ENCODE measurements around the gene MAN1C1.

The MAN1C1 gene

DNA sequence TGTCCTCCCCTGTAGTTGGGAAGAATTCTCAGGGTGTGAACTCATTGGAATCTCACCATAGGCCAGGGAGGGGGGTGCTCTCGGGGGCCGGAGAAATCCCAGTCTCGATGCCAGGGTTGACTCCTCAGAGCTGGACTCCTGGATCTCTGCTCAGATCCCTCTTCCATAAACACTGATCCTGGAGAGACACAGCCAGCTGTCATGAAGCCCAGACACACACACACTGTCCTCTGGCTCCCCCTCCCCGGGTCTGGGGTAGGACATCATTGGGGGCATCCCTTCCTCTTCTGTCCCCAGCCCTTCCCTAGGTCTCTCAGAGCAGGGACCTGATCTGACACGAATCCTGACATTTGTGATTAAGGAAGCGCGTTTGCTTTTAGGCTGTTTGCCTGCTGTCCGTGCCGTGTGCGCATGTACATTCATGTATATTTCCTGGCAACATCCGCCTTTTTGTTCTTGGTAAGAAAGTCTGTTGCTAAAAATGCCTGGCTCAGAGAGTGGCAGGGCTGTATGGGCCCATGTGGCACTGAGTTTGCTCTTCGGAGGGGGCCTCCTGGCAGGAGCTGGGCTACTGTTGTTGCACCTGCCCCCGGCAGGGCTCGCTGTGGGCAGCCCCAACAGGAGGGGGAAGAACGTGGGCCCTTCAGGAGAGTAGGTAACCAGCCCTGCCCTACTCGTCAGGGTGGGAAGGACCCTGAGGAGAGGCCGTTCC lies 138.0 kb downstream of the MAN1C1 start:
- no peak overlapping the region for H3K4me3 ChIP-seq (ENCODE audit: low read depth, low read length)
- DNase-seq (ENCODE audit: low read depth), result no peak

GRCh38 chr1:25755475-25756125 lies 139.0 kb downstream of the MAN1C1 start:
- no peak overlapping the region for H3K4me3 ChIP-seq (ENCODE audit: low read depth, low read length)
- TF ChIP-seq MAX (IDR thresholded peaks at IDR 0.05; ENCODE audit: low read depth, low read length) (no peak), CTCF (IDR thresholded peaks at IDR 0.05; ENCODE audit: low read depth, low read length) (no peak), MYC (IDR thresholded peaks at IDR 0.05; ENCODE audit: low read depth, low read length) (no peak), POLR2A (IDR thresholded peaks at IDR 0.05; ENCODE audit: extremely low read depth, insufficient read length) (no peak)
- no peak for DNase-seq (ENCODE audit: low read depth)

More for the DNA sequence above, 138.0 kb downstream of the MAN1C1 start:
- TF ChIP-seq CTCF (IDR thresholded peaks at IDR 0.05; ENCODE audit: low read depth, low read length) (no peak), MYC (IDR thresholded peaks at IDR 0.05; ENCODE audit: low read depth, low read length) (no peak)

GRCh38 chr1:25756215-25756614 lies 139.6 kb downstream of the MAN1C1 start:
- no peak overlapping the region for H3K4me3 ChIP-seq (ENCODE audit: low read depth, low read length)
- peak; percentile 56 for DNase-seq (ENCODE audit: low read depth)

DNA sequence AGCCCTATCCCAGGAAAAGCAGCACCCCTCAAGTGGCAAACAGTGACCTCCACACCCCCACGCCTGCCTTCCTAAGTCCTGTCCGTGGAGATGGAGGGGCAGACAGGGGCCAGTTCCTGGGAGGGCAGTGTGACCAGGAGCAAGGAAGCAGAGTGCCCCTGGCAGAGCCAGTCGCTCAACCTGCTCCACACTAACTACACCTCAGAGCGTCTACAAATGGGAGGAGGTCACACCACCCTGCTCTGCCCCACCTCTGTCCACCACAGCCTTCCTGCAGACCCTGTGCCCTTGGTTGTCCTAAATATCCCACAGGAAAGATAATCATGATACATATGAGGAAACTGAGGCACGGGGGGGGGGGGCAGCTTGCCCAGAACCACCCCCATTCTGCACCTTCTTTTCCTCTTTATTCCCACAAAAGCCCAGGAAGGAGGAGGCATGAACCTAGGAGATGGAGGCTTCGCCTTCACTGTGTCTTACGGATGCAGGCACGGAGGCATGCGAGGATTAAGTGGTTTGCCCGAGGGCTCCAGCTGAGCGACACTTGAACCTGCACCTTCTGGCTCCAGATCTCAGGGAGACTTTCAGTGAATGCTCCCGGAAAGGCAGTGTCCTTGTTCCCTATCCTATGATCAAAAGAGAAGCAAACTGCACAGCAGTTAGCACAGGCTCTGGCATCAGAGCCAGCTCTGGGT lies 140.7 kb downstream of the MAN1C1 start:
- DNase-seq (ENCODE audit: low read depth), result no peak
- H3K4me3 ChIP-seq (ENCODE audit: low read depth, low read length), result no peak overlapping the region
- TF ChIP-seq MAX (IDR thresholded peaks at IDR 0.05; ENCODE audit: low read depth, low read length) (no peak), CTCF (IDR thresholded peaks at IDR 0.05; ENCODE audit: low read depth, low read length) (no peak), MYC (IDR thresholded peaks at IDR 0.05; ENCODE audit: low read depth, low read length) (no peak), POLR2A (IDR thresholded peaks at IDR 0.05; ENCODE audit: extremely low read depth, insufficient read length) (no peak)

More at GRCh38 chr1:25756215-25756614, 139.6 kb downstream of the MAN1C1 start:
- no peak for TF ChIP-seq POLR2A (IDR thresholded peaks at IDR 0.05; ENCODE audit: extremely low read depth, insufficient read length)
- TF ChIP-seq MYC (IDR thresholded peaks at IDR 0.05; ENCODE audit: low read depth, low read length), result no peak; the same call in 1 of the 2 replicates
- TF ChIP-seq MAX (IDR thresholded peaks at IDR 0.05; ENCODE audit: low read depth, low read length), result peak; percentile 52; the same call in 1 of the 2 replicates
- TF ChIP-seq CTCF (IDR thresholded peaks at IDR 0.05; ENCODE audit: low read depth, low read length), result no peak

DNA sequence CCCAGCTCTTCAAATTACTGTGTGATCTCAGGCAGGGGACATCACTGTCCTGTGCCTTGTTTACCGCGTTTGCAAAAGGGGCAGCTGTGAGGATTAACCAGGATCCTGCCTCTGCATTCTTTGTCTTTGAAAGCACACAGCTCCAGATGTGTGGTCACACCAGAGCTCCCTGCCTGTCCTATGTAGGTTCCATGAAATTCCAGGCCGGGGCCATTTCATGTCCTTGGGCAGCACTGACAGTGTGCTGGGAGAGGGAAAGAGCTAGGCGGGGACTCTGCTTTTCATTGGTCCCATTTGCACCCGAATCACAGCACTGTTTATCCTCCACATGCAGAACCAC lies 141.2 kb downstream of the MAN1C1 start:
- DNase-seq (ENCODE audit: low read depth), result no peak
- no peak overlapping the region for H3K4me3 ChIP-seq (ENCODE audit: low read depth, low read length)
- no peak for TF ChIP-seq POLR2A (IDR thresholded peaks at IDR 0.05; ENCODE audit: extremely low read depth, insufficient read length)
- no peak for TF ChIP-seq CTCF (IDR thresholded peaks at IDR 0.05; ENCODE audit: low read depth, low read length)
- no peak for TF ChIP-seq MYC (IDR thresholded peaks at IDR 0.05; ENCODE audit: low read depth, low read length)
- TF ChIP-seq MAX (IDR thresholded peaks at IDR 0.05; ENCODE audit: low read depth, low read length), result no peak

Measured in NB4 (cell line).